Effector memory CD8-positive, alpha-beta T cell (primary cell): Measurements from ENCODE around the gene NXNL1.

Source experiments
- ATAC-seq: fragments of 150-1000 bp; cut with Tn5 transposase; replicated peaks from 2 replicates; pipeline ENCODE4 v1.10.0; 2021; ENCODE audit warnings: mild to moderate bottlenecking, moderate library complexity
- DNase-seq, 3 experiments: peaks; one replicate each; pipeline ENCODE4 v3.0.0; 2021
- H3K27ac Mint-ChIP-seq, 2 donors: one replicate each; pipeline ENCODE4 v1.8.0; 2022; ENCODE audit warnings: mild to moderate bottlenecking in 2 of 2, mixed read lengths in 2 of 2, moderate library complexity in 2 of 2
- H3K27me3 Mint-ChIP-seq, 2 donors: one replicate each; pipeline ENCODE4 v1.8.0; 2022; ENCODE audit warnings: mixed read lengths in 2 of 2
- H3K36me3 Mint-ChIP-seq: one replicate; pipeline ENCODE4 v1.8.0; 2022; ENCODE audit warnings: mild to moderate bottlenecking, moderate library complexity, mixed read lengths; ENCODE audit not compliant: insufficient read depth
- H3K4me1 Mint-ChIP-seq, 2 donors: one replicate each; pipeline ENCODE4 v1.8.0; 2022; ENCODE audit warnings: low read depth in 2 of 2, mixed read lengths in 2 of 2
- H3K4me3 Mint-ChIP-seq, 2 donors: one replicate each; pipeline ENCODE4 v1.8.0; 2022; ENCODE audit warnings: mild to moderate bottlenecking in 2 of 2, mixed read lengths in 2 of 2, moderate library complexity in 2 of 2
- H3K9me3 Mint-ChIP-seq, 2 donors: one replicate each; pipeline ENCODE4 v1.8.0; 2022; ENCODE audit warnings: mixed read lengths in 2 of 2

Gene NXNL1

DNA sequence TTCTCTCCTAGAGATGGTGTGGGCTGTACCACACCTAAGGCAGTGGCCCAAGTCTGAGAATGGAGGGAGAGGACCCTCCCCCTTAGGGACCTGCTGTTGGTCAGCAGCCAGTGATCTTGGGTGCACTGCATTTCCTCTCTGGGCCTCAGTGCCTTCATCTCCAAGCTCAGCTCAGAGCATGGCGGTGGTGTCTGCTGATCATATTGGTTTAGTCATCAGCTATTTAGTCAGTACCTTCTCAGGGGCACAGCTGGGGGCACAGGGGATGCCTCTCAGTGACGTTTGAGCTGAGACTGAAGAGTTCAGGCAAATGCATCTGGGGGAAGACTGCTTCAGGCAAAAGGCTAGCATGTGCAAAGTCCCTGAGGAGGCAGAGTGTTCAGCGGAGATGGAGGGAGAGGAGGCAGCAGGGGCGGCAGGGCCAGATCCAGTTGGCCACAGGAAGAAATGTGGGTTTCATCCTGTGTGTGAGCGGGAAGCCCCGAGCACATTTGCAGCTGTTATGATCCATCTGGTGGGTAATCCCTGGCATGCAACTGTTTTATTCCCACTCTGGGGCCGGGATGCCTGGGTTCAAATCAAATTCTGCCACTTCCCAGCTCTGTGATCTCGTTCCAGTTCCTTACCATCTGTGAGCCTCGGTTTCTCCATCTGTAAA, 35.0 kb upstream of the NXNL1 start:
- H3K4me3 Mint-ChIP-seq: no peak overlapping the region
- DNase-seq (no peak), ATAC-seq (no peak)
- H3K27me3 Mint-ChIP-seq: no peaks in the 10 kb centered on the region
- H3K36me3 Mint-ChIP-seq: peaks cover 3% of the 10 kb centered on the region
- peaks cover 15 to 18% of the 10 kb centered on the region in 2 donors for H3K4me1 Mint-ChIP-seq
- no peaks in the 10 kb centered on the region for H3K9me3 Mint-ChIP-seq
- peak overlapping the region in 1 of 2 donors; percentile 17 for H3K27ac Mint-ChIP-seq

DNA sequence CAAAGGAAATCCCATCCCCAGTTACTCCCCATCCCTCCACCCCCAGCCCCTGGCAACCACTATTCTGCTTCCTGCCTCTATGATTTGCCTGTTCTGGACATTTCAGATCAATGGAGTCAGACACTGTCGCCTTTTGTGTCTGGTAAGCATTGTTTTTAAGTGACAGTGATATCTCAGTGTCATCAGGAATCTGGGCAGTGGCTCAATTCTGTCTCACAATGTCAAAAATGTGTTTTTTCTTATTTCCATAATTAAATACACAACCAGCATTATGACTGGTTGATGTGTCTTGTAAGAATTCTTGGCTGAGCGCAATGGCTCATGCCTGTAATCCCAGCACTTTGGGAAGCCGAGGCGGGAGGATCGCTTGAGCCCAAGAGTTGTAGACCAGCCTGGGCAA, 30.6 kb upstream of the NXNL1 start:
- no peaks in the 10 kb centered on the region for H3K27me3 Mint-ChIP-seq
- H3K27ac Mint-ChIP-seq: peak overlapping the region; percentile 55 to 58
- DNase-seq: no peak
- H3K36me3 Mint-ChIP-seq: no peaks in the 10 kb centered on the region
- peaks cover 27 to 30% of the 10 kb centered on the region in 2 donors for H3K4me1 Mint-ChIP-seq
- no peak for ATAC-seq
- no peak overlapping the region for H3K4me3 Mint-ChIP-seq
- no peaks in the 10 kb centered on the region for H3K9me3 Mint-ChIP-seq

DNA sequence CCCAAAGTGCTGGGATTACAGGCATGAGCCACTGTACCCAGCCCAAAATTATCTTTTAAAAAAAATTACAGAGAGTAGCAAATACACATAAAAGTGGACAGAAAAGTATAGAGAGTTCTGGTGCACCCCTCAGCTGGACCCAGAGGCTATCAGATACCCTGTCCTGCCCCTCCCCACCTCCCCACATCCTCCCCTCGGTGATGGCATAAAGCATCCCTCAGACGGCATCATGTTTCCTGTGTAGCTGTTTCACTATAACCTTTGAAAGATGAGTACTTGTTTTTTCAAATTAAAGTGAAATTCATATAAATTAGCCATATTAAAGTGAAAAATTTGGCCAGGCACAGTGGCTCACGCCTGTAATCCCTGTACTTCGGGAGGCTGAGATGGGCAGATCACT, 29.7 kb upstream of the NXNL1 start:
- no peaks in the 10 kb centered on the region for H3K27me3 Mint-ChIP-seq
- H3K4me3 Mint-ChIP-seq: peak overlapping the region in 1 of 2 donors; percentile 17
- ATAC-seq (peak; percentile 62), DNase-seq (peak in 2 of 3 experiments; percentile 34 to 44)
- no peaks in the 10 kb centered on the region for H3K9me3 Mint-ChIP-seq
- H3K27ac Mint-ChIP-seq: peak overlapping the region in 1 of 2 donors; percentile 26
- H3K36me3 Mint-ChIP-seq: no peaks in the 10 kb centered on the region
- H3K4me1 Mint-ChIP-seq: peaks cover 21 to 24% of the 10 kb centered on the region in 2 donors

DNA sequence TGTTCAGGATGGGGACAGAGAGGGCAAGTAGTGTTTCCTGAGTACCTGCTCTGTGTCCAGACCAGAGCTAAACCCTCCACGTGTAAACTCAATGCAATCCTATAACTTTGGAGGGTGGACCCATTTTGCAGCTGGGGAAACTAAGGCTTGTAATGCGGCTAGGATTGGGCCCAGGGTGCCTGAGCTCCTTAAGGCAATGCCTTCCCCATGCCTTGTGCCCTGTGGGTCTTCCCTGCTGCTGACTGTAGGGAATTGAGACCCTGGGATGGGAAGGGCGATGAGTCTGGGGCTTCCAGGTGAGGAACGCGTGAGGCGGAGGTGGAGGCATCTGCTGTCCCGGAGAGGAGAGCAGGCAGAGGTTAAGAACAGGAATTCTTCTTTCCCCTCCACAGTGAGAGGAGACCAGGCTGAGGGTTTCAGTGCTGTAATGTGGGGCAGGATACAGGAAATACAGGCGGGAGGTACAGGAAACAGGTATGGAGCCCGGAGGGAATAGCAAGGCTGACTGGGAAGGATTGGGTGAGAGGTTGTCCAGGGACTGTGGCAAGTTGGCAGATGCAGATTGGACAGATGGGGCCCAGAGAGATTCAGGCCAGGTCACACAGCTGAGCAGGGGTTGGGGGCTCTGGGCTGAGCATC, 28.8 kb upstream of the NXNL1 start:
- Mint-ChIP-seq H3K36me3 (peaks cover 3% of the 10 kb centered on the region), H3K9me3 (no peaks in the 10 kb centered on the region), H3K4me1 (peaks cover 21 to 24% of the 10 kb centered on the region in 2 donors), H3K27ac (peak overlapping the region; percentile 44 to 92), H3K4me3 (peak overlapping the region; percentile 51 to 80), H3K27me3 (no peaks in the 10 kb centered on the region)
- no peak for DNase-seq
- no peak for ATAC-seq

DNA sequence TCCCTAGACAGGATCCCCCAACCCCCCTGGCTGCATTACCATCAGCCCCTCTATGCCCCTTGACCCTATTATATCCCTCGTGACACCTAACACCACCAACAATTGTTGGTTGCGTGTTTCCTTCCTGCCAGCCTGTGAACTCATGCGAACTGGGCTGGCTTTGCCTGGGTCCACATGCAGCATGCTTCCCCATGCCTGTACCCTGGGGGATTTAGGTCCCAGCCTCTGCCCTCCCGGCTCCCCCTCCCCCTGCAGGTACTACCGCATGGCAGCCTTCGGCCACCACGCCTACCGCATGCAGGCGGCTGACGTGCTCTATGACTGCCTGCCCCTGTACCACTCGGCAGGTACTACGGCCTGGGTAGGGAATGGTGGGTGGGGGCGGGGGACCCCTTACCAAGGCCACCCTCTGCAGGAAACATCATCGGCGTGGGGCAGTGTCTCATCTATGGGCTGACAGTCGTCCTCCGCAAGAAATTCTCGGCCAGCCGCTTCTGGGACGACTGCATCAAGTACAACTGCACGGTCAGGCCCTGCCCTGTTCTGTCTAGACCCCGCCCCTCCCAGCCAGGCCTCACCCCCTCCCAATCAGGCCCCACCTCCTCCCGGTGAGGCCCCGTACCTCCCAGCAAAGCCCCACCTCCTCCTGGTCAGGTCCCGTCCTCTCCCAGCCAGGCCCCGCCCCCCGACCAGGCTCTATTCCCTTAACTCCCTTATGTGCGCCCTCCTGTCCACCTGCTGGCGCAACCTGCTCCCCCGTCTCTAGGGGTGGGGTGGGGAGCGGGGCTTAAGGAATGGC, 28.1 kb upstream of the NXNL1 start:
- Mint-ChIP-seq H3K36me3 (peaks cover 3% of the 10 kb centered on the region), H3K4me3 (peak overlapping the region; percentile 51 to 80), H3K4me1 (peaks cover 21 to 24% of the 10 kb centered on the region in 2 donors), H3K27ac (peak overlapping the region; percentile 44 to 92), H3K9me3 (no peaks in the 10 kb centered on the region), H3K27me3 (no peaks in the 10 kb centered on the region)
- DNase-seq (peak; percentile 34 to 70 (median 69)), ATAC-seq (peak; percentile 81)

DNA sequence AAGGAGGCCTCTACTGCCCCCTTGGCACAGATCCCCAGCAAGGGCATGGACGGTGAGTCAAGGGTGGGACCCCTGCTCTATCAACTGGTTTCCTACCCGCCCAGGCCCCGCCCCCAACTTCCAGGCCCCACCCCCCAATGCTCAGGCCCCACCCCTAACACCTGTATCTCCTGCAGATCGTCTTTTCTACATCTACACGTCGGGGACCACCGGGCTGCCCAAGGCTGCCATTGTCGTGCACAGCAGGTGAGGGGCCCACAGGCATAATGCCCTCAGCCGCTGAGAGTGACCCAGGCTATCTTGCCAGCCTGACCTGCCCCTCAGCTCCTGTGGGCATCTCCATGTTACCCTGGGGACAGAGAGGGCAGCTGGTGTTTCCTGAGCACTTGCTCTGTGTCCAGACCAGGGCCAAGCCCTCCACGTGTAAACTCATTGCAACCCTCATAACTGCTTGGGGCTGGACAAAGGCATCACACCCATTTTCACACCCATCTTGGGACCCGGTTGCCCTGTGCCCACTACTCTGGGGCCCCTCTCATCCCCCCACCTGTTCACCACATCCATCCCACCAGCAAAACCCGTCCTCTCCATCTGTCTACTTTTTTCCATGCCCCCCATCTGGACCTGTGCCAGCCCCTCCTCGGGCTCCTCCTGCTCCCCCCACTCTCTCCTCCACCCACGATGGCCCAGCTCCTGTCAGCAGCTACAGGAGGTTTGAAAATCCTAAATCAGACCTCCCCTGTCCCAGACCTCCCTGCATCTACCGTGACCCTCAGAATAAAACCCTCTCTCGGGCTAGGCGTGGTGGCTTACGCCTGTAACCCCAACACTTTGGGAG, 26.8 kb upstream of the NXNL1 start:
- H3K27ac Mint-ChIP-seq: peak overlapping the region; percentile 44 to 92

DNA sequence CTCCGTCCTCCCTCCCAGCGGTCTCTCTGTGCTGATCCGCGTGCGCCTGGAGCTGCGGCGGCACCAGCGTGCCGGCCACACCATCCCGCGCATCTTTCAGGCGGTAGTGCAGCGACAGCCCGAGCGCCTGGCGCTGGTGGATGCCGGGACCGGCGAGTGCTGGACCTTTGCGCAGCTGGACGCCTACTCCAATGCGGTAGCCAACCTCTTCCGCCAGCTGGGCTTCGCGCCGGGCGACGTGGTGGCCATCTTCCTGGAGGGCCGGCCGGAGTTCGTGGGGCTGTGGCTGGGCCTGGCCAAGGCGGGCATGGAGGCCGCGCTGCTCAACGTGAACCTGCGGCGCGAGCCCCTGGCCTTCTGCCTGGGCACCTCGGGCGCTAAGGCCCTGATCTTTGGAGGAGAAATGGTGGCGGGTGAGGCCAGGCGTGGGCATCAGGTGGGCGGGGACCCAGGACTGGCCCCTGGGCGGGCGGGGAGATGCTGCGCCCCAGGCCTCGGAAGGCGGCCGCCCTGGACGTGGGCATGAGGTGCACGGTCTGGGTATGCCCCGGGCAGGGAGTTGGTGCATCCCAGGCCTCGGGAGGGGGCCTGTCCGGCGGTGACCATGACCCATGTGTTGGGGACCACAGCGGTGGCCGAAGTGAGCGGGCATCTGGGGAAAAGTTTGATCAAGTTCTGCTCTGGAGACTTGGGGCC, 26.0 kb upstream of the NXNL1 start:
- Mint-ChIP-seq H3K27ac (peak overlapping the region in 1 of 2 donors; percentile 44), H3K4me3 (no peak overlapping the region), H3K36me3 (peaks cover 3% of the 10 kb centered on the region), H3K27me3 (no peaks in the 10 kb centered on the region), H3K4me1 (peaks cover 25 to 26% of the 10 kb centered on the region in 2 donors), H3K9me3 (no peaks in the 10 kb centered on the region)
- ATAC-seq: no peak
- no peak for DNase-seq

More for the DNA sequence above, 26.8 kb upstream of the NXNL1 start:
- DNase-seq (no peak), ATAC-seq (no peak)
- peaks cover 3% of the 10 kb centered on the region for H3K36me3 Mint-ChIP-seq
- H3K27me3 Mint-ChIP-seq: no peaks in the 10 kb centered on the region
- H3K4me3 Mint-ChIP-seq: peak overlapping the region; percentile 51 to 80
- H3K9me3 Mint-ChIP-seq: no peaks in the 10 kb centered on the region
- H3K4me1 Mint-ChIP-seq: peaks cover 25 to 26% of the 10 kb centered on the region in 2 donors

DNA sequence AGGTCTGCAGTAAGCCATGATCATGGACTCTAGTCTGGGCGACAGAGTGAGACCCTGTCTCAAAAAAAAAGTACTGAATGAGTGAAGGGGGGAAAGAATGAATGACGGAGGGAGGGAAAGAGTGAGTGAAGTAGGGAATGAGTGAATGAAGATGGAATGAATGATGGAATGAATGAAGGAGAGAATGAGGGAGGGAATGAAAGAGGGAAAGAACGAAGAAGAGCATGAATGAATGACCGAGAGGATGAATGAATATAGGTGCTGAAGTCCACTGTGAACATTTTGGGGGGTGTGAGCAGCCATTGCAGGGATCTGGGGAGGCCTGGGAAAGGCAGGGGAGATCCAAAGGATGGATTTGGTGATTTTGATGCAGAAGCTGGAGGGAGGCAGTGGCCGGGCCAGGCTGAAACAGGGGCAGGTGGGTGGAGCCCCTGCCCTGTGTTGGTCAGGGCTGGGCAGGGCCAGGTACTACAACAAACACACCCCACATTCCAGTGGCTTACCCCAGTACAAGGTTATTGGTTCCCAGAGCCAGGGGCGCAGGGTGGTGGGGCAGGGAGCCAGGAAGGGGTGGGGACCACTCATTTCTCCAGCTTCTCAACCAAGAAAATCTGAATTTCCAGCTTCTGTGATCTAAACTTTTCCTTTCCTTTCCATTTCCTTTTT, 23.9 kb upstream of the NXNL1 start:
- Mint-ChIP-seq H3K4me1 (peaks cover 24% of the 10 kb centered on the region in 2 donors), H3K27me3 (no peaks in the 10 kb centered on the region), H3K9me3 (no peaks in the 10 kb centered on the region), H3K36me3 (peaks cover 4% of the 10 kb centered on the region), H3K4me3 (no peak overlapping the region), H3K27ac (peak overlapping the region in 1 of 2 donors; percentile 5)
- no peak for ATAC-seq
- DNase-seq: no peak

DNA sequence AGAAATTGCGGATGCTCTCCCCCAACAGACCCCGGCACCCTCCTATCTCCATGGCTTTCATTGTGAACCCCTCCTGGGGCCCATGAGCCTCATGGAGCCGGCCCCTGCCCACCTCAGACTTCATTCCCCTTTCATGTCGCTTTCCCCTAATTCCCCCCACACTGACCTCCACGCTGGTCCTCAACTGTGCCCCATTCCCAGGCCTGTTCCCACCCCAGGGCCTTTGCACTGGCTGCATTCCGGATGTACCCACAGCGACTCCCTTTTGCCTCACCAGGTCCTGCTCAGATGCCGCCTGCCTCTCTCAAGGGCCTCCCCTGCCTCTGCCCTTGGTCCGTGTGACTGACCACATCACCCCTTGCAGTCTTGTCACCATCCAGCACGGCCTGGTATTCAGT, 22.9 kb upstream of the NXNL1 start:
- peaks cover 6% of the 10 kb centered on the region for H3K36me3 Mint-ChIP-seq
- ATAC-seq: no peak
- no peak for DNase-seq
- peaks cover 13 to 14% of the 10 kb centered on the region in 2 donors for H3K4me1 Mint-ChIP-seq
- H3K4me3 Mint-ChIP-seq: no peak overlapping the region
- no peaks in the 10 kb centered on the region for H3K9me3 Mint-ChIP-seq
- peak overlapping the region in 1 of 2 donors; percentile 5 for H3K27ac Mint-ChIP-seq
- H3K27me3 Mint-ChIP-seq: no peaks in the 10 kb centered on the region

DNA sequence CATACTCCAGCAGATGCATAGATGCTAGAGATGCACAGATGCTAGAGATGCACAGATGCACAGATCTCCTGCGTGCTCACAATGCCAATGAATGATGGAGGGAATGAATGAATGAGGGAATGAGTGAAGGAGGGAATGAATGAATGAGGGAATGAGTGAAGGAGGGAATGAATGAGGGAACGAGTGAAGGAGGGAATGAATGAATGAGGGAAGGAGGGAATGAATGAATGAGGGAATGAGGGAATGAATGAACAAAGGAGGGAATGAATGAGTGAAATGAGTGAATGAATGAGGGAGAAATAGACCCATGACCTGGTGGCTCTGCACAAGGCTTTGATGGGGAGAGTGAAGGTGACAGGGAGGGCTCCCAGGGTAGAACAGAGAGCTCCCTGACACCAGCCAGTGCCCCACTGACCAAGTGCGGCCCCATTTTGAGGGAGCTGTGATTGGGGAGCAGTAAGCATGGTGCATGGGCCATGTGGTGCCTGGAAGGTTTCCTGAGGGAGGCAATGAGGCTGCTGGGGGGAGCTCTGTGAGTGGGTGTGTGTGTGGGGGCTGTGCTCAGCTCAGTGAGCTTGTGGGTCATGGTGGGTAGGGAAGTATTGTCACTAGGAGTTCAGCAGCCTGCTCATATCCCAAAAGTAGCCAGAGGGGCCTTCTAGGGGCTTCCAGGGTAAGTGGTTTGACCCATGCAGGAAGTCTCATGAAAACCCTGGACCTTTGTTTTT, 22.3 kb upstream of the NXNL1 start:
- H3K27ac Mint-ChIP-seq: peak overlapping the region in 1 of 2 donors; percentile 5
- DNase-seq: no peak
- H3K4me3 Mint-ChIP-seq: no peak overlapping the region
- no peaks in the 10 kb centered on the region for H3K27me3 Mint-ChIP-seq
- peaks cover 6% of the 10 kb centered on the region for H3K36me3 Mint-ChIP-seq
- ATAC-seq: no peak
- no peaks in the 10 kb centered on the region for H3K9me3 Mint-ChIP-seq
- H3K4me1 Mint-ChIP-seq: peaks cover 8% of the 10 kb centered on the region in 2 donors

DNA sequence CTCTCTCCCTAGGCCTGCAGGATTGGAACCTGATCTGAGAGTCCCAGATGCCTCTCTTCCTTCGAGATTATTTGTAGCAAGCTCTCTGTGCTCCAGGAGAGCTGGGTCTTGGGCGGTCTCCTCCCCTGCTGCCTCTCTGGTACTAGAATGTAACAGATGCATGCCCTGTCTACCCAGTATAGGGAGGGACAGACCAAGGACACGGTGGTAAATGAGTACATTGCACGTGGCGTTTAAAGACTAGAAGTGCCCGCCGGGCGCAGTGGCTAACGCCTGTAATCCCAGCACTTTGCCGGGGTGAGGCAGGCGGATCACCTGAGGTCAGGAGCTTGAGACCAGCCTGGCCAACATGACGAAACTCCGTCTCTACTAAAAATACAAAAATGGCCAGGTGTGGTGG, 21.3 kb upstream of the NXNL1 start:
- H3K27ac Mint-ChIP-seq: no peak overlapping the region
- H3K9me3 Mint-ChIP-seq: no peaks in the 10 kb centered on the region
- H3K36me3 Mint-ChIP-seq: peaks cover 6% of the 10 kb centered on the region
- no peaks in the 10 kb centered on the region for H3K27me3 Mint-ChIP-seq
- ATAC-seq (no peak), DNase-seq (no peak)
- no peak overlapping the region for H3K4me3 Mint-ChIP-seq
- peaks cover 2 to 5% of the 10 kb centered on the region in 2 donors for H3K4me1 Mint-ChIP-seq
